ENCODE measurements around the gene NEURL4. TPM values are rescaled to one million over a fixed set of nuclear protein-coding genes. Genes with fewer than 3 reads are reported as not detected.

Gene NEURL4
- total RNA-seq, 1 donor from 2014 or later = 26.2 TPM

DNA sequence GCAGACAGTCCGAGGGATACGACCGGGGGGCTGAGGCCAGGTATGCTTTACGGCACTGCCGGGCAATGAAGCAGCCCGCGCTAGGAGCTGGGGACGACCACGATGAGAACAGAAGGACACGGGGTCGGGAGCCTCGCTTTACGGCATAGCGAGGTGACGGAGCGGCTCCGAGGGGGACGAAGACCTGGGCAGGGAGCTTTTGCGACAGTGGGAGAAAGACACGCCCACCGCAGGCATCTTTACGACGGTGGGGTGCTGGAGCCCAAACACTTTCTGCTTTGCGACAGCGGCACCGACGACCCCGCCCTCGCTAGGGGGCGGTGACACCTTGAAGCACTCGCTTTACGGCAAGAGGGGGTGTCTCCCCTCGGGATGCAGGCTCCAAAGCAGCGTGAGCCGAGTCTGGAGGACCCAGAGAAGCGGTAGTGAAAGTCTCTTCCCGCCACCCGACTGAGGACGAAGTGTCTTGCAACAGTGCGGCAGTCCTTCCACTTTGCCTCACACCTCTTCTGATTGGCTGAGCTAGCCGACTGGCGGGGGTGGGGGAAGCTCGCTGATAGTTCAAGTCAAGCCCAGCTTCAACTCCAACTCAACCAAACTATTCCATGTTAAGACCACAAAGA is 350 bp upstream of the NEURL4 start:
- ATAC-seq (ENCODE audit: poor library complexity) (peak; percentile 91), DNase-seq (peak; percentile 99)
- intact Hi-C loops (cut with DNase I) = no loop called here

- intact Hi-C loops (cut with DNase I) = no loop called here
- no peak for ATAC-seq (ENCODE audit: poor library complexity)
- DNase-seq = no peak
Observed at GRCh38 chr17:7328009-7328408, 1.1 kb downstream of the NEURL4 start.

DNA sequence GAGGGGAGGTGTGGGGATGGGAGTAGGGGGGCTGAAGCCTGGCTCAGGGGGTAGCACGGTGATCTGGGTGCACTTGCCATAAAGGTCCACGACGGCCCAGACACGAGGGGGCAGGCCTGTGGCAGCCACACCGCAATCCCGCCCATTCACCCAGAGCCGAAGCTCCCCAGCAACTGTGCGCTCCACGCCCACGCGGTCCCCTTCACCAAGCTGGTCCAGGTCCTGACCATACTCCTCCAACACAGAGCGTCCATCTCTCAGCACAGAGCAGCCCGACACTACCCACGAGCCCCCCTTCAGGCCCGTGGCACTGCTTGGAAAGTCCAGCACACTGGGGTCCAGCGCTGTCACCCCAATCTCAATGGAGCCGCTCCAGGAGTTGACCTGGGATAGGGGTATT is 1.6 kb downstream of the NEURL4 start:
- DNase-seq (no peak), ATAC-seq (ENCODE audit: poor library complexity) (no peak)
- intact Hi-C loops (cut with DNase I) = no loop called here

DNA sequence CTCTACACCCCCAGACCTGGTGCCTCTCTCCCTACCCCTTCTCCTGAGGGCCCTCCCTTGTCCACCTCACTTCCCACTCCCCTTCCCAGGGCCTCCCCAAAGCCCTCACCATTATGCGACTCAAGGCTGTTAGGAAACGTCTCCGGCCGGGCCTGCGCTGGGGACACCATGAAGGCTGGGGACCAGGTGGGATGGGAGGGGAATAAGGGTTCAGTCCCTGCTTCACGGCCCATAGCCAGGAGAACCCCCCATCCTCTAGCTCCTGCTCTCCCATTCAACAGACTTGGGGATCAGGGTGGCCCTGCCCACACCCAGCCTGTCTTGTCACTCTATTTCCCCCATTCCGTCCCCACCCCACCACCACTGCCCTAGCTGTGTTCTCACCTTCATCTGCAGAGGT is 2.1 kb downstream of the NEURL4 start:
- DNase-seq (no peak), ATAC-seq (ENCODE audit: poor library complexity) (no peak)
- intact Hi-C loops (cut with DNase I) = no loop called here

DNA sequence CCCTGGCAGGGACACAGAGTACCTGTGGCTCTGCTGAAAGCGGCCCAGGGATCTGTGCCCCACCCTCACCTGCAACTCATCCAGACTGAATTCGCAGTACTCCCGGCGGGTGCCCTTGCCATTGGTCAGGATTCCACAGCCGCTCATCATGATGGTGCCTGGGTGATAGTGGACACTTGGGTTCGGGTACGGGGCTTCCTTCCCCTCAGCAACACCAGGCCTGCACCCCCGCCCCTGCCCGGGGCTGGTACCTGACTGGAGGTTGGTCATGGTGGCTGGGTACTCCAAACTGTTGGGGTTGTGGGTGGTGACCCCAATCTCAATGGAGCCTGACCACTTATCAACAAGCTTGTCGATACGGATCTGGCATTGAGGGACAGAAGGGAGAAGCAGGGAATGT is 2.9 kb downstream of the NEURL4 start:
- no peak for ATAC-seq (ENCODE audit: poor library complexity)
- DNase-seq = no peak
- intact Hi-C loops (cut with DNase I) = no loop called here

DNA sequence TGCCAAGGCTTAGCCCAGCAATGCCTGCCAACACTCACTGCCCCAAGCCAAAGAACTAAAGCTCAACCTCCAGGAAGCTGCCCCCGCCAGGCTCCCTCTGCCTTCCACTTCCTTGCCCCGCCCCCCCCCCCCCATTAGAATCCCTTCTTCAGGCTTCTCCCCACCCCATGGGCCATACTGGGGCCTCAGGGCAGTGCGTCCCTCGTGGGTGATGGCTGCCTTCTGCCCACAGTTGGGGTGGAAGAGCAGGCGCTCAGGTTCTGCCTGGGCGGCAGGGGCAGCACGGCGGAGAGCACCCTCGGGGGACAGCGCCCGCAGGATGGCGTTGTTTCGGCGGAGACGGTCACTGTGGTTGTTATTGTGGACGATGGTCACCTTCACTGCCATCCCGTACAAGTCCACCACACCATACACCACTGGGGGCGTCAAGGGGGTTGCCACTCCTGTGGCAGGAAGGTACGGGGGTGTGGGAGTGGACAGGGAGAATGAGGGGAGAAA is 4.1 kb downstream of the NEURL4 start:
- intact Hi-C loops (cut with DNase I) = no loop called here
- ATAC-seq (ENCODE audit: poor library complexity) (no peak), DNase-seq (no peak)

DNA sequence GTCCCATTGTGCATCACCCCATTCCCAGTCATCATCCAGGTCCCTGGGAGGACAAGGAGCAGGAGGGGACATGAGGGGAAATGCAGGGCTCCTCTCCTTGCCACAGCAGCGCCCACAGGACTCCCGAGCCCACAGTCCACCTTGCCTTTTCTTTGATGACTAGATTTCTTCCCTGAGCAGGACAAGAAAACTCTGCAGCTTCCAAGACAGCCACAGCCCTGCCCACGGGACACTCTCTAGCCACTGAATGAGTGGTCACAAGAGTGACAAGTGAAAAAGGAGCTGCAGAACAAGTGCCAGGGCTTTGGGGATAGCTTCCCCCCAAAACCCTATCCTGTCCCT is 4.7 kb downstream of the NEURL4 start:
- intact Hi-C loops (cut with DNase I) = no loop called here
- DNase-seq (no peak), ATAC-seq (ENCODE audit: poor library complexity) (no peak)

DNA sequence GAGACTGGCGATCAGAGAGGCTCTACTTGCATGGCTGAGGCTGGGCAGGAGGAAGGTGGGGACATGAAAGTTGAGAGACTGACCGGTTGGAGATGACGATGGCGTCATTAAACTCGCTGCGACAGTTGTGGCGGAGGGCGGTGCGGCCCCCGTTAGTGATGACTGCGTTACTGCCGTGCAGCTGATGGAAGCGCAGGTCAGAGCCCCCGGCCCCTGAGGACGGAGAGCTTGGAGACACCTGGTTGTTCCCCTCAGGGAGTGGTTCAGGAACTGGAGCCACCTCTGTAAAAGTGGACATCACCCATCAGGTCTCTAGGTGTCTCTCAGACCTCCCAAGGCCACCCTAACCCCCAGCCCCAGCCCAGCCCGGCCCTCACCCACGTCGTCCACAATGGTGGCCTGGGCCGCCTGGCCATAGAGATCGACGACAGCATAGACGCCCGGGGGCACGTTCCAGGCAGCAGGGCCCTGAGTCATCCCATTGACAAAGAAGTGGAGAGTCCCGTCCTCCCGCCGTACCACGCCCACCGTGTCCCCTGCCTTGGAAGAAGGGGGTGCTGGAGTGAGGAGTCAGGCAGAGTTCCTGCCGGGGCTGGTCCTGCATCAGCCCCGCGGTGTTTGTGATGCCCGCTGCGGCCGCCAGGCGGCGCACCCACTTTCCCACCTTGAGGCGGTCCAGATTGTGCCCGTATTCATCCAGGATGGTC is 5.3 kb downstream of the NEURL4 start:
- peak; percentile 72 for DNase-seq
- no peak for ATAC-seq (ENCODE audit: poor library complexity)
- intact Hi-C loops (cut with DNase I) = no loop called here

DNA sequence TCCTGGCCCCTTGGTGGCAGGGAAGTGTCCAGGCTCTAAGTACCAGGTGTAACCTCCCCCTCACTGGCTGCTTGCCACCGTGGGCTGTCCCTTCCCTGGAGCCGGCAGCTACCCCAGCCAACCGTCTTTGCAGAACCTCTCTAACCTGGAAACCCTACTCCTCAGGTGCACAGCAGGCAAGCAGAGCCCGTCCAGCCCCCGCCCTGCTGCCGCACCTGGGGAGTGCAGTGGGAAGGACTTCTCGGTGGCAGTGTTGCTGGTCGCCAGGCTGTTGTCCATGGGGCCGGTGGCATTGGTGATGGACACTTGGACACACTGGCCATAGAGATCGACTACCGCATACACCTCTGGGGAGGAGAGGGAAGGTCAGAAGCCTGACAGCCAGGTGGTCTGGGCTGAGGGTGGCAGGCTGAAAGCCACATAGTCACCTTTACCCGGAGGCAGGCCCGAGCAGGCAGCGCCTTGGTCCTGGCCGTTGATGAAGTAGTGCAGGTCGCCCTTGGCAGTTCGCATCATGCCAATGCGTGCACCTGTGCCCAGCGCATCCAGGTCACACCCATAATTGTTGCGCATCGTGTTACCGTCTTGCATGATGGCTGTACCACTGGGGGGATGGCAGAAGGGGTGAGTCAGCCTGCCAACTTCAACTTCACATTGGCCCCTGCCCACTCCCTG is 6.5 kb downstream of the NEURL4 start:
- ATAC-seq (ENCODE audit: poor library complexity) (no peak), DNase-seq (no peak)
- intact Hi-C loops (cut with DNase I) = no loop called here

DNA sequence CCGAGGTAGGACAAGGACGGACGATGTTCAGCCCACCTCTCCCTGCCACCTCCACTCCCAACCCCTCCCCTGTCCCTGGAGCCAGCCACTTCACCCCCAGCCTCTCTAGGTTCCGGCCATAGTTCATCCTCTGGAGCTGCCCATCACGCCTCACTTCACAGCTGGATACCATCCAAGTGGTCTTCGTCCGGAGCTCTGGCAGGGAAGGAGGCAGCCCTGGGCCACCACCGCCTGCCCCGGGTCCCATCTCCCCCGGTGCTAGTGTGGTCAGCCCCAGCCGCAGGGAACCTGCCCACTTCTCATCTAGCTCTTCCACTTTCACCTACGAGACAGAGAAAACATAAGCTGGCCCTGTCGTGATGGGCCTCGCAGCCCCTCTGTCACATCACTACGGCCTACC is 7.7 kb downstream of the NEURL4 start:
- ATAC-seq (ENCODE audit: poor library complexity) = no peak
- intact Hi-C loops (cut with DNase I) = no loop called here

DNA sequence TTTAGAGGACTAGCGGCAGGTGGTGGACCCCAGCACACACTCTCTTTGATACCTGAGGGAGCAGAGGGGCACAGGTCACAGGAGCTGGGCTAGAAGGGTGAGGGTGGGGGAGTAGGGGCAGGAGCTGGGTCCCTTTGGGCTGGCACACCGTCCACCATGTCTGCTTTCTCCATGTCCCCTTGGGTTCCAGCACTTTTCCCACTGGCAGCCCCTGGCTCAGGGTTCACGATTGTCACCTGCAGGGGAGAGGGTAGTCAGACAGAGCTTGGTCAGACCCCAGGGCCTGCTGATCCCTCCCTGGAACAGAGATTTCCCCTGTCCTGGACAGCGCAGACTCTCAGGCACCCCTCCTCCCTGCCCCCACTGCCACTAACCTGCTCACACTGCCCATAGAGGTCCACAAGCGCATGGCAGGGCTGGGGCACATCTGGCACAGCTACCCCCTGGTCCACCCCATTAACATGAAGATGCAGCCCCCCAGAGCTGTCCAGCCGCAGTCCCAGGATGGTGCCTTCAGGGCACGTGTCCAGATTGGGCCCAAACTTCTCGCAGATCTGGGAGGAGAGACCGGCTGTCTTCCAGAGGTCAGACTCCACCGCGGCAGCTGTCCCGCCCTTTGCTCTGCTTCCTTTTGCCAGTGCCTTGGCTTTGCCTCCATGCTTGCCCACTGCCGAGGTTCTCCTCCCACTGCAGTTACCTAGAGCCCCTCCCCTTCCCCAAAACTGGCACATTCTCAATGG is 10.8 kb downstream of the NEURL4 start:
- DNase-seq (no peak), ATAC-seq (ENCODE audit: poor library complexity) (no peak)
- intact Hi-C loops (cut with DNase I) = no loop called here

More for the DNA sequence above, 7.7 kb downstream of the NEURL4 start:
- DNase-seq = no peak

DNA sequence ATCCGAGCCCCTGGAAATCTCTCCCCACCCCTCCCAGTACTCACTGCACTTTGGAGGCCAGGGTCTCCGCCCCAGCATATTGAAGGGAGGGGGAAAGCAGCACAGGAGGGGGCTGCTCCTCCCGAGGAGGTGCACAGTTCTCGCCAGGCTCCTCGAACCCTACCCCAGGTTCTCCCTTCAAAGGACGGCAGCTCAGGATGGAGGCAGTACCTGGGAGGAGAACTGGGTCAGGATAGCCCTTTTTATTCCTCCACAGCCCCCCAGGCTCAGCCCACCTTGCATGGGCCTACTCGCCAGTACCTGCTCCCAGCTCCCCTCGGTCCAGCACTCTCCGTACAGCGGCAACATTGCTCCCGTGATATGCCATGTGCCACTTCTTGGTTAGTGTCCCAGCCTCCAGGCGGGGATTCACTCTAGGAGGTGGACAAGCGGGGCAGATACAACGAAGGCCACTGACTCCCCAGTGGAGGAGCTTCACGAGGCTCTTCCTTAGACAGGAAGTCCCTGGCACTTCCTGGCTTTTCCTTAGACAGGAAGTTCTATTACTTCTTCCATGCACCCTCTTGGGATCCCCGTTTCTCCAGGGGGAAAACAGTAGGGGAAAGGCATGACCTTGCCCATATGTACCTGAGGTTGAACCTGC is 11.9 kb downstream of the NEURL4 start:
- DNase-seq (no peak), ATAC-seq (ENCODE audit: poor library complexity) (no peak)
- intact Hi-C loops (cut with DNase I) = no loop called here

DNA sequence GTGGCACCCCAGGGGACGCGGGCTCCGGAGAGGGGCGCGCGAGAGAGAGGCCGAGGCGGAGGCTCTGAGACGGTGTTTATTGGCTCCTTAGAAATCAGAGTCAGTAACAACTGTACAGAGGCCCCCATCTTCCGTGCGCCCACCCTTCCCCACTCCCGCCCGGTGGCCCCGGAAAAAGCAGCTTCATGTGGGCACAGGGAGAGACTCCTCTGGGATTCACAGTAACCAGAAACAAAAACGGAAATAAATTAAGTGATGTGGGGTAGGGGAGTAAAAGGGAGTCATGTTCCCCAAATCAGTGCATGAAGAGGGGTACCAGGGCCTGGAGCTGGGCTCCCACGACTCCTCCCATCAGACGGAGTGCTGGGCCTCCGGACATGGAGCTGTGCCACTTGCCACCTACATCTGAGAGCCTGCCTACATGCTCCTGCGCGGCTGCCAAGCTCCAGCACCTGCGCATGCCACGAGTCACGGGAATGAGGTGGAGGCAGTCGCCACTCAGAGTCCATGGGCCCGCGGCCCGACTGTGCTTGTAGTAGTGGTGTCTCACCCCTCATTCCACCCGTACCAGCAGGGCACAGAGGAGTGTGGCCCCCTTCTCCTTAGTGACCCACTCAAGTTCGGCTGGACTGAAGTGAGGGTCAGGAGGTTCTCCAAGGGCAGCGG is 13.4 kb downstream of the NEURL4 start:
- ATAC-seq (ENCODE audit: poor library complexity) (peak; percentile 1), DNase-seq (no peak)
- intact Hi-C loops (cut with DNase I) = no loop called here

GRCh38 chr17:7314719-7315569 is 14.2 kb downstream of the NEURL4 start, which contains the start of gene GPS2:
GPS2 (minus strand) TSS chr17:7315360; CDS start chr17:7315052, 308 bp downstream.
- peak; percentile 92 for ATAC-seq (ENCODE audit: poor library complexity)
- peak; percentile 97 for DNase-seq
- intact Hi-C loops (cut with DNase I) = loop anchor here (5.0 kb wide), 1 partner anchor 242 kb away; the partner anchor contains the start of gene TNFSF13

GRCh38 chr17:7313890-7314718 is 15.0 kb downstream of the NEURL4 start:
- intact Hi-C loops (cut with DNase I) = loop anchor here (5.0 kb wide), 1 partner anchor 243 kb away; the partner anchor contains the start of gene TNFSF13
- ATAC-seq (ENCODE audit: poor library complexity) (no peak), DNase-seq (no peak)

- DNase-seq (no peak), ATAC-seq (ENCODE audit: poor library complexity) (no peak)
- intact Hi-C loops (cut with DNase I) = loop anchor here (5.0 kb wide), 1 partner anchor 244 kb away; the partner anchor contains the start of gene TNFSF13
Observed at GRCh38 chr17:7313088-7313889, 15.8 kb downstream of the NEURL4 start.
